Raji (cell line): ENCODE measurements around the gene ARID3B.

Source experiments
- POLR2A ChIP-seq: IDR thresholded peaks from 2 replicates; pipeline ENCODE4 v1.6.1; 2011; ENCODE audit warnings: low read depth, low read length, control low read depth; ENCODE audit not compliant: insufficient read depth

ARID3B gene

DNA sequence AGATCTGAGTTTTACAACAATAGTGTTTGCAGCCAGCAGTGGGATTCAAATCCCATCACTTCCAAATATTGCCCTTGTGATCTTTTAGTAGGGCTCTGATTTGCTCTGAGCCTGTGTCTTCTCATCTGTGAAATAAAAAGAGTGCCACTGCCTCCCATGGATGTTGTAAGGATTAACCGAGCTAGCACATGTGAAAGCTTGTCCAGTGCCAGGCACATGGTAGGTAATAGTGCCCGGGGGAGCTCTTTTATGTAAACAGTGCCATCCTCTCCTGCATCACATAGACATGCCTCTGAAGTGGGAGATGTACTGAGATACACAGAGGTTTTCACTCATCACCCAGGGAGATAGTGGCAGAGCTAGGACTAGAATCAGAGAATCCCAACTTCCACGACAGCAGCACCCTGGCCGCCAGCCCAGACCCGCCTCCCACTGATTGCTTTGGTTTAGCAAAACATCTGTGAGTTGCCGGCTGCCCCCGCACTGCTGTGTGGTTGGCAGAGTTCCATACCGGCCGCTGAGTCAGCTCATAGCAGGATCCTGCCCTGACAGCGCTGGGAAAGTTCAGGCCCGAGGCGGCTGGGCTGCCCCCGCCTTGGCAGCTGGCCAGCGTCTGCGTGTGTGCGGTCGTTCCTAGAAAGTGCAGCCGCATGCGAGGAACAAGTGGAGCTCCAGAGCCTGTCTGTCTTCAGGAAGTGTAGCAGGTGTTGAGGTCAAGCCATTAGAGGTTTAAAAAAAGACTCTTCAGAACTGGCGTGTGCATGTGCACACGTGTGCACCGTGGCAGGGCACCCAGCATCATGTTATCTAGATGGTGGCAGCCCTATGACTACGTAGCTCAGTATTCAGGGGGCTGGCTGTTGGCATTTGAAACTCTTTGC, 5.0 kb downstream of the ARID3B start:
- no peak for TF ChIP-seq POLR2A

DNA sequence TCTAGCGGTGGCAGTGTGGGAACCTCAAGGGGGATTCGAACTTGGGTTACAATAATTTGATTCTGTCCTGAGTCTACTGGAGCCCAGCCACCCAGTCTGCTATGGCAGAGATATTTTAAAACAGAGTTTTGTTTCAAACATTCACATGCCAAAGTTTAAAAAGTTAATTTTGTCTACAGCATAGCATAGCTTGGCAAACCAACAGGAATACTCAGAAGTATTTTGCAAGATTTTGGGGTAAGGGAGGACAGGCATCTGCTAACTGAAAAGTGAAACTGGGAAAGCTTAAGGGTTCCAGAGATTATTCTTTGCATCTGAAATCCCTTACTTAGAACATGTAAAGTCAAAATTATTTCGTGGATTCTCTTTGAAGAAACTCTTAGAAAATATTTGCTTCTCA, 6.6 kb downstream of the ARID3B start:
- no peak for TF ChIP-seq POLR2A

DNA sequence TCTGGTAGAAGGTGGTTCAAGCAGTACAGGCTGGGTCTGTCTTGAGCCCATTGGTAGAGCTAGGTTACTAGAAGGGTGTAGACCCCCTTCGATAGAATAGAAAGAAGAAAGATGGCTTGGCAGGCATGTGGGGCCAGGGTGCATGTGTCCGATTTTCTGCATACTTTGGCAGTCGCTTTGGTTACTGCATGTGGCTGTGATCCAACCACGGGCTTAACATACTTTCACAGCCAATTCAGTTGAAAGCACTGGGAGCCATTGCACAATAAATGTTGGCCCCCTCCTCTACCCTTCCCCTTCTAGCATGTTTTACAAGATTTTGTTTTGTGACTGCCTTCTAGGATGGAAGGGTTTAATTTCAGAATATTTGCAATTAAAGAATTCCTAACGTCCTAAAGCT, 7.2 kb downstream of the ARID3B start:
- TF ChIP-seq POLR2A = no peak

DNA sequence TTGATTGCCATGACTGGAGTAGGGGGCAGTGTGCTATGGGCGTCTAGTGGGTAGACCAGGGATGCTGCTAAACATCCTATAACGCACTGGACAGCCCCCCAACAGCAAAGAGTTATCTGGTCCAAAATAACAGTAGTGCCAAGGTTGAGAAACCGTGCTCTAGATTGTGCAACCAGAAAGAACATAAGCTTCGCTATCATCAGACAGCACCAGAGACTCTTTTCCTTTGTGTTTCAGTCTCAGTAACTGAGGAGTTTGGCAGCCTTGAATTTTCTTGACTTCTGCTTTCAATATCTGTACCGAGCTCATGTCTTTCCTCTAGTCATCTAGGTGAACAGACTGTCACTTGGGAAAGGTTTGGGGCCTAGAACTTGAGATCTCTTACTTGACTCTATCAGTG, 8.8 kb downstream of the ARID3B start:
- TF ChIP-seq POLR2A = no peak

DNA sequence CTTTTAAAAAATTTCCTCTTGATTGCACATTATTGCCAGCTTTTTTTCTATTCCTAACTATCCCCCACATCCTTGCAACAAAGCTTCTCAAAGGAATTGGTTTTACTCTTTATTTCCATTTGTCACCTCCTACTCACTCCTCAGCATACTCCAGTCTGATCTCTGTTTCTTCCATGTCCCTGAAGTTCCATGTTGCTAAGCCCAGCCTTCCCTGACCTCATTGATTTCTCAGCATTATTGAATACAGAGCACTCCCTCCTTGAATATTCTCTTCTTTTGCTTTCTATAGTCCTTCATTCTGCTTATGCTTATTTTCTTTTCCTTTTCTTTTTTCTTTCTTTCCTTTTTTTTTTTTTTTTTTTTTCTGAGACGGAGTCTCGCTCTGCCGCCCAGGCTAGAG, 10.7 kb downstream of the ARID3B start:
- no peak for TF ChIP-seq POLR2A

DNA sequence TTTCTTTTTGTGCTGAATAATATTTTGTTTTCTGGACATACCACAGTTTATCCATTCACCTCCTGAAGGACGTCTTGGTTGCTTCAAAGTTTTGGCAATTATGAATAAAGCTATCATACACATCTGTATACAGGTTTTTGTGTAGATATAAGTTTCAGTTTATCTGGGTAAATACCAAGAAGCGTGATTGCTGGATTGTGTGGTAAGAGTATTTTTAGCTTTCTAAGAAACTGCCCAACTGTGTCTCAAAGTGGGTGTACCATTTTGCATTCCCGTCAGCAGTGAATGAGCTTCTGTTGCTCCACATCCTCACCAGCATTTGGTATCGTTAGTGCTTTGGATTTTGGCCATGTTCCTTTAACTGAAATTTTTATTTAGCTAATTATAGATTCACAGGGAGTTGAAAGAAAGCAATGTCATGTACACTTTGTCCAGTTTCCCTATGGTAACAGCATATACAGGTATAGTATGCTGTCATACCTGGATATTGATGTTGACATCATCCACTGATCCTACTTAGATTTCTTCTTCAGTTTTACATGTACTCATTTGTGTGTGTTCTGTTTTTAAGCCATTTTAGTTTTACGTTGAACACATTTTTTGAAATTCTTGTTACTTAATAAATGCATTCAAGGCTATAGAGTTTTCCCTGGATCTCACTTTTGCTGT, 11.9 kb downstream of the ARID3B start:
- no peak for TF ChIP-seq POLR2A

DNA sequence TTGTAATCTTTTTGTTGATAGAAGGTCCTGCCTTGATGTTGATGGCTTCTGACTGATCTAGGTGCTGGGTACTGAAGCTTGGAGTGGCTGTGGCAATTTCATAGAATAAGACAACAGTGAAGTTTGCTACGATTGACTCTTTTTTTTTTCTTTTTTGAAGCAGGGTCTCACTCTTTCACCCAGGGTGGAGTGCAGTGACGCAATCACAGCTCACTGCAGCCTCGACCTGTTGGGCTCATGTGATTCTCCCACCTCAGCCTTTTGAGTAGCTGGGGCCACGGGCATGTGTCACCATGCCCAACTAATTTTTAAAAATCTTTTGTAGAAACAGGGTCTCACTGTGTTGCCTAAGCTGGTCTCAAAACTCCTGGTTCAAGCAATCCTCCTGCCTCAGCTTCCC, 14.2 kb downstream of the ARID3B start:
- TF ChIP-seq POLR2A = no peak

DNA sequence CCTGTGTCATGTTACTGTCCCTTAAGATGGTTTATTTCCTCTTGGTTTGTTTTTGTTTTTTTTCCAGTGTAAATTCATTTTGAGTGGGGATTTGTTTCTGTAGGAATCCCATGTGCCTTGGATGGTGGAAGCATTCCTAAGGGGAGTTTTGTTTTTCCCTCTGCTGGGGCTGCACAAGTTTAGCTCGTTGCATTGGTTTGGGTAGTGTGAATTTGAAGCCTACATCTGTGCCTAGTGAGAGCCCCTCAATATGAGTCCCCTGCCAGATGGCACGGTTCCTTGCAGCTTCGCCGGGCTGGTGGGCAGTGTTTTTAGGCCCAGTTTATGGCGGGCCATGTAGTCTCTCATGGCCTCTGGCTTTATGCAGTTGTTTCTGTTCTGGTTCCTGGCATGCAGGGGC, 17.7 kb downstream of the ARID3B start:
- no peak for TF ChIP-seq POLR2A

DNA sequence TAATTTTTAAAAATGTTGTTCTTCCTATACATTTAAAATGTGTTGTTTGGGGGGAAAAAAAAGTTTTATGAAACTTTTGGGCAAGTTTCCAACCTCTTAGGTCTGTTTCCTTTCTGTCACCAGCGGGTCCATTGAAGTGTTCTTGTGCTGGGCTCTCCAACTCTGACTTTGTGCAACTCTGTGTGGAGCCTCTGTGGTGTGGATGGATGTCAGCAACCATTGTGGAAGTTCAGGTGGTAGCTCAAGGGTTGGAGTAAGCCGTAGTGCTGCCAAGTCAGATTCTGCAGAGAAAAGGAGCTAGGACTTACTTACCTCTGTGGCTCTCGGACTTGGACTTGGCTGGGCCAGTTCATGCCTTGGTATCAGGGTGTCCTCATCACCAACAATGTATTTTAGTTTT, 22.4 kb downstream of the ARID3B start:
- TF ChIP-seq POLR2A = no peak

DNA sequence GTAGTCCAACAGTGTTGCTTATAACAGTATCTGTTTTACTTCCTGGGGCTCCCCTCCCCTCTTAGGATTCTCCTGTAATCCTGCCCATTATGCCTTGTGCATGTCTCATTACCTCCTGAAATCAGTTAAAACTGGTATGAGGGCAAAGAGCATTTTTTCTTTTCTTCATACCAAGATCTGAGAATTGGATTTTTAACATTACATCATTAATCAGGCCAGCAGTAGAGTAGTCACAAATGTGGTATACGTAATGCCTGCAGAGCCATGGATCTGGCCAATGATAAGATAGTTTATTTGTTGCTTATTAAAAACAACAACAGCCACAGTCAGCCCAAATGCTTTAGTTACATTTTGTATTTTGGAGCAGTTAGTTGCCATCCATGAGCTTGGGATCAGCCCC, 23.2 kb downstream of the ARID3B start:
- no peak for TF ChIP-seq POLR2A

DNA sequence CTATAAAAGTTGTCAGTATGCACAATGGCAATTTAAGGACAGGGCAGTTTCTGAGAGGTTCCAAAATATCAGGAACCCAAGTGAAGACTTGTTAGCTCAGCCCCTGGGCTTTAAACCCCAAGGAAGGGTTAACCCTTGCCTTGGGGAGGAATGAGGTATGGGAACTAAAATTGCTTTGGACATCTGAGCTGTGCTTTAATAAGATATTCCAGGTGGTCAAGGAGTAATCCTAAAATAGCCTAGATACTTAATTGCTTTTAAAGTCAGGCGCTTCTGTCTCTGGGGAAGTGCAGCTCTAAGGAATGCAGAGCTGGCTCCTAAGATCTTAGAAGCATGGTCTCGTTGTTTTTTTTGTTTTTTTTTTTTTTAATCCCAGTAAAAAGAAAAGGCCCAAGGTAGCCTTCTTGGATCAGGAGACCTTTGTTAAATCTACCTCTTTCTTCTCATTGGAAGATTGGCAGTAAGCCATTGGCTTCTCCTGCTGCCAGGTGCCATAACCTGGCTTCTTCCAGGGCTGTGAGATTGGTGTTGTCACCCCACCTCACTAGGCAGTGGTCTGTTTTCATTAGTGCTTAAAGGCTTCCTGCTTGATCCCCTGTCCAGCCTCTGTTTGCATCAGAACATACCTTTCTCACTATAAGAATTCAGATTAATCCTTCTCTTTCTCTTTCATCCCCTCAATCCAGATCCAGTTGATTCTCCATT, 24.5 kb downstream of the ARID3B start:
- no peak for TF ChIP-seq POLR2A

DNA sequence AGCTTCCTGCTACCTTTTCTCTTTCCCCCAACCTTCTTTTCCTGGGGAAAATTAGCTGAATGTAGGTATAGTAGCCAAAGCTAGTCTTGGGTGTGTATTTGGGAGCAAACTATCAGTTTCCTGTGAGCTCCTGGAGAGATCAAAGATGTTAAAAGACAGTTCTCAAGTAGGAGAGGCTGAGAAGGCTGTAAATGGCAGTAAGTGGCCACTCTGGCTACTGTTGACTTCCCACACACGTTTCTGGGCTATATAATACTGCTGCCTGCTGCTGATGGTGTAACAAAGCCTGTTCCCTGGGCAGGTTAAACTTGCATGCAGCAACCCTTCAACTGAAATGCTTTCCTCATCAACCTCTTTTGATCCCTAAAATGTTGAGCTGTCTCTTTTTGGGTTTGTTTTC, 27.6 kb downstream of the ARID3B start:
- no peak for TF ChIP-seq POLR2A

DNA sequence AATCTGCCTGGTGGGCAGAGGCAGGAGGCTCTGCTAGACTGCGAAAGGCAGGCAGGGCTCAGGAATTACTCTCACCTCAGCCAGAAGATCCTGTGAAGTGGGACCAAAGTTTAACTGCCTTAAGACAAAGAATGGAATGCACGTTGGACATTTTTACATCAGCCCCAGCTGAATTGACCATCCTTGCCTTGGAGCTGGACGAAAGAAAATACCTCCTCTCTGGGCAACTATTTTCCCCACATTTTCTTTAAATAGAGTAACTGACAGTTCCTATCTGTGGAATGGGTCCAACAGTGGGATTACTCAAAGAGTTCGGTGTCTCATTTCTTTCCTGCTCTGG, 28.7 kb downstream of the ARID3B start:
- TF ChIP-seq POLR2A = no peak

DNA sequence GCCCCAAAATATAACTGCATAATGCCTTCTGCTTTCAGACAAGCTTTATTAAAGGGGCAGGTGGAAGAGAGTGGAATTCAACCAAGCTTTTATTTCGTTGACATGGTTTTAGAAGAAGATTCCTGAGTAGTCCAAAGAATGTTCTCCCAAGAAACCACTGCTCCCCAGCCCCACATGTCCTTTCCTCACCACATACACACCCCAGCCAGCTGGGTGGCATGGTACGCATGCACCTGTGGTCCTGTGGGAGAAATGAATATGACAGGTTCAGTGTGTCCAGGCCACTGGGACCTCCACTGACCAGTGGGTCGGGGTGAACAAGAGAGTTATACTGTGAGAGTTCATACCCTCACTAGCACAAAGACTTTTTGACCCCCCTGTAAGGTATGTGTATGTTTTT, 30.2 kb downstream of the ARID3B start:
- TF ChIP-seq POLR2A = no peak

DNA sequence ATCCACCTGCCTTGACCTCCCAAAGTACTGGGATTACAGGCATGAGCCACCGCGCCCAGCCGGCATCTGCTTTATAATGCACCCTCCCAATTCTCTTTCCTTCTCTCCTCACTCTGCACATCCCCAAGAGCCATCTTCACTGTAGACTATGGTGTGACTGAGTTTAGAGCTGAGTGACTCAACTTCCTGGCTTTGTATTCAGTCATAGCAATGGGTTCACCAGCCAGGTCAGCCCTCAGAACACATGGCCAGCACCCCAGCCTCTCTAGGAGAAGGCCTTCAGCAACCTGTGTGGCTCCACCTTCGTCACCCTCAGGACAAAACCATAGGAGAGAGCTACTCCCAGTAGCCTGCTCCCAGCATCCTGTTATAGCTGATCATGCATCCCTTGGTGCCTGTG, 33.0 kb downstream of the ARID3B start:
- no peak for TF ChIP-seq POLR2A

DNA sequence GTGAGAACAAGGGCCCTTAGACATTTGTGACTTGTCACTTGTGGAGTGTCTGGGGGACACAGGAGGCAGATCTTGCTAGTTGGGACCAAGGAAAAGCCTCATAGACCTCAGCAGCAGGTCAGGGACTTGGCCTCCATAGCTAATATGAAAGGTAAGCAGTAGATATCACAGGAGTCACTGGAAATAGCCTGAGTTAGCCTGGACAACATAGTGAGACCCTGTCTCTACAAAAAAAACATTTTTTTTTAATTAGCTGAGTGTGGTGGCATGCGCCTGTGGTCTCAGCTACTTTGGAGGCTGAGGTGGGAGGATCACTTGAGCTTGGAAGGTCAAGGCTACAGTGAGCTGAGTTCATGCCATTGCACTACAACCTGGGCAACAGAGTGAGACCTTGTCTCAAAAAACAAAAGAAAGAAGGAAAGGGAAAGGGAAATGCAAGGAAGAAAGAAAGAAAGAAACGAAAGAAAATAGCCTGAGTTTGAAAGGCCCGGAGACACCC, 37.5 kb downstream of the ARID3B start:
- no peak for TF ChIP-seq POLR2A
